Measurements from ENCODE around the gene ANKRD10. TPM values are rescaled to one million over a fixed set of nuclear protein-coding genes. Genes with fewer than 3 reads are reported as not detected.
"Not testable (repeated sequence)": the region's sequence is repeated elsewhere in the genome, so short reads cannot be mapped to it uniquely, and the experiment has no call there.

ANKRD10 gene
- total RNA-seq, 4 donors from 2014 or later: 89.6 to 120 (median 110) TPM

DNA sequence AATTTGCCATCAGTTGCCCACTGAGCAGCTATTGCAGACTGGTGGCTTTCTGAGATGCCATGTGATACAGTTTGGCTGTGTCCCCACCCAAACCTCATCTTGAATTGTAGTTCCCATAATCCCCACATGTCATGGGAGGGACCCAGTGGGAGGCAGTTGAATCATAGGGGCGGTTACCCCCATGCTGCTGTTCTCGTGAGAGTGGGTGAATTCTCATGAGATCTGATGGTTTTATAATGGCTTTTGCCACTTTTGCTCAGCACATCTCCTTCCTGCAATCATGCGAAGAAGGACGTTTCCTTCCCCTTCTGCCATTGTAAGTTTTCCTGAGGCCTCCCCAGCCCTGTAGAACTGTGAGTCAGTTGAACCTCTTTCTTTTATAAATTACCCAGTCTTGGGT, 34.8 kb upstream of the ANKRD10 start:
- DNase-seq (ENCODE audit: extremely low spot score): no peak
- H3K36me3 ChIP-seq: no peaks in the 10 kb centered on the region
- H3K27me3 ChIP-seq: no peaks in the 10 kb centered on the region
- no peak for TF ChIP-seq POLR2AphosphoS5 (IDR thresholded peaks at IDR 0.05)
- no peak for TF ChIP-seq POLR2A (IDR thresholded peaks at IDR 0.05; ENCODE audit: low read depth)
- no peak for TF ChIP-seq EP300 (IDR thresholded peaks at IDR 0.05)
- TF ChIP-seq, protein P1, sequence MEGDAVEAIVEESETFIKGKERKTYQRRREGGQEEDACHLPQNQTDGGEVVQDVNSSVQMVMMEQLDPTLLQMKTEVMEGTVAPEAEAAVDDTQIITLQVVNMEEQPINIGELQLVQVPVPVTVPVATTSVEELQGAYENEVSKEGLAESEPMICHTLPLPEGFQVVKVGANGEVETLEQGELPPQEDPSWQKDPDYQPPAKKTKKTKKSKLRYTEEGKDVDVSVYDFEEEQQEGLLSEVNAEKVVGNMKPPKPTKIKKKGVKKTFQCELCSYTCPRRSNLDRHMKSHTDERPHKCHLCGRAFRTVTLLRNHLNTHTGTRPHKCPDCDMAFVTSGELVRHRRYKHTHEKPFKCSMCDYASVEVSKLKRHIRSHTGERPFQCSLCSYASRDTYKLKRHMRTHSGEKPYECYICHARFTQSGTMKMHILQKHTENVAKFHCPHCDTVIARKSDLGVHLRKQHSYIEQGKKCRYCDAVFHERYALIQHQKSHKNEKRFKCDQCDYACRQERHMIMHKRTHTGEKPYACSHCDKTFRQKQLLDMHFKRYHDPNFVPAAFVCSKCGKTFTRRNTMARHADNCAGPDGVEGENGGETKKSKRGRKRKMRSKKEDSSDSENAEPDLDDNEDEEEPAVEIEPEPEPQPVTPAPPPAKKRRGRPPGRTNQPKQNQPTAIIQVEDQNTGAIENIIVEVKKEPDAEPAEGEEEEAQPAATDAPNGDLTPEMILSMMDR (IDR thresholded peaks at IDR 0.05): no peak
- 91% methylated on average over 4 of the region's 4 CpGs for WGBS
- H3K4me3 ChIP-seq: no peak overlapping the region
- H3K4me1 ChIP-seq: peaks cover under 1 to 3% (median 2%) of the 10 kb centered on the region in 4 donors
- no peak overlapping the region for H3K27ac ChIP-seq (replicated peaks in 1 of 4)
- no peaks in the 10 kb centered on the region for H3K9me3 ChIP-seq
- intact Hi-C loops (cut with DNase I): no loop called here

DNA sequence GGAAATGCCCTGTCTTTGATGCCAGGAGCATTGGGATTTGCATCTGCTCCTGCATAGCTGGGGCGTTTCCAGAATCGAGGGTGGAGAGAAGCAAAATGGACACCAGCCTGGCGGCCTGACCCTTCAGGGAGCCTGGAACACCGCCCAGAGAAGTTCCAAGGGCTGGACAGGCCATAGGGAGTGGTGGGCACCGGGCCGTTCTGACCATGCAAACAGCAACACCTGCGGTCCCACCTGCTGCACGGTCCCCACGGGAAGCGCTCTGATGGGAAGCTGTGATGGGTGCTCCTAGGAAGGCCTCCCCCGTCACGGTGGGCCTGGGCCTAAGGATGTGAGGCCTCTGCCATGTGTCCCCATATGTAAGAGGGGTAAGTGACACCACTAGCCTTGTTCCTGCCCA, 34.2 kb upstream of the ANKRD10 start:
- 94% methylated on average over 11 of the region's 12 CpGs for WGBS
- intact Hi-C loops (cut with DNase I): no loop called here

DNA sequence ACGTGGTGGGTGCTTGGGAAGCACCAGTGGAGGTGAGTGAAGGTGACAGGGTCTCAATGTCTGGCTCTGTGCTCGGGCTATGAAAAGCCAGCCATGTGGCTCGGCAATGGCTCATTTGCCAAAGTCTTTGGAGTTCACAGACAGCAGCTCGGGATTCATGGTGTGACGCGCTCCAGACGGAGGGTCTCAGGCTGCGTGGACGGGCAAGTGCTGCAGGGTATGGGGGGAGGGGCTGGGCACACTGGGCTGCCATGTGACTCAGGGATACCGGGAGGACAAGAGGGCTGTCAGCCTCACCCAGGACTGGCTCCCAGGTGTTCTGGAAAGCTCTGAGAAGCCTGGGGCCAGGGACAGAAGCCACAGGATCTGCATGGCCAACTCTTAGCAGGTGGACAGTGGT, 32.5 kb upstream of the ANKRD10 start:
- H3K36me3 ChIP-seq; H3K27me3 ChIP-seq; H3K9me3 ChIP-seq; DNase-seq (ENCODE audit: extremely low spot score); H3K4me1 ChIP-seq; H3K27ac ChIP-seq (replicated peaks in 1 of 4); H3K4me3 ChIP-seq; intact Hi-C loops (cut with DNase I): not testable (repeated sequence)
- WGBS: no CpG with 5 or more reads among the region's 10 CpGs

More for the DNA sequence above, 34.2 kb upstream of the ANKRD10 start:
- no peak for TF ChIP-seq POLR2AphosphoS5 (IDR thresholded peaks at IDR 0.05)
- TF ChIP-seq EP300 (IDR thresholded peaks at IDR 0.05): no peak
- no peak for TF ChIP-seq POLR2A (IDR thresholded peaks at IDR 0.05; ENCODE audit: low read depth)
- TF ChIP-seq, protein P1 (IDR thresholded peaks at IDR 0.05): no peak
- DNase-seq (ENCODE audit: extremely low spot score): no peak
- no peaks in the 10 kb centered on the region for H3K27me3 ChIP-seq
- H3K27ac ChIP-seq (replicated peaks in 1 of 4): no peak overlapping the region
- H3K9me3 ChIP-seq: no peaks in the 10 kb centered on the region
- peaks cover 0 to 5% (median under 1%) of the 10 kb centered on the region in 4 donors for H3K4me1 ChIP-seq
- H3K36me3 ChIP-seq: no peaks in the 10 kb centered on the region
- H3K4me3 ChIP-seq: no peak overlapping the region

DNA sequence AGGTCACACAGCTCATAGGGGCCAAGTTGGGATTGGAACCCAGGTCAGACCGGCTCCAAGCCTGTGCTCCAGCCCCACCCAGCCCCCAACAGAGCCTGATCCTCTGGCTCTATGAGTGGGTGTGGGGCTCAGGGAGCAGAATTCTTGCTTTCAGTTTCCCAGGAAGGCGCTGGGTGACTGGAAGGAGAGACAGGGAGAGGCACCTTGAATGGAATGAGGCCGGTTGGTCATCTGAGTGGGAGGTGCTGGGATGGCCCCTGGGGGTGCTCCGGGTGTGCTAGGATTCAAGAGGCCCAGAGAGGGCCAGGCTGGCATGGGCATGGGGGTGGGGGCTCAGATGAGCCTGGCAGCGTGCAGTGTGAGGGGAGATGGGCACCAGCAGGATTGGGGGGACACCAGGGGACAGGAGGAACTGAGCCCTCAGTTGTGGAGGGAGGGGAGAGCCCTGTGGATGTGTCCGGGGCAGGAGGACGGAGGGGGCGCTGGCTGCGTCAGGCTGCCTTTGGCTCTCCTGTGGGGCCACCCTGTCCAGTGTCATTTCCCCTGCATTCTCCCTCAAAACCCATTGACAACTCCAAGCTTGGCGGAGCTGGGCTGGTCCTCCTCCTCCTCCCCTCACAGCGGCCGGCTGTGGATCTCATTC, 31.2 kb upstream of the ANKRD10 start:
- no peaks in the 10 kb centered on the region for H3K9me3 ChIP-seq
- no peak overlapping the region for H3K4me3 ChIP-seq
- no peak overlapping the region for H3K27ac ChIP-seq (replicated peaks in 1 of 4)
- no peak for TF ChIP-seq EP300 (IDR thresholded peaks at IDR 0.05)
- H3K4me1 ChIP-seq: peaks cover 0 to 6% (median 2%) of the 10 kb centered on the region in 4 donors
- DNase-seq (ENCODE audit: extremely low spot score): no peak
- H3K27me3 ChIP-seq: no peaks in the 10 kb centered on the region
- 95% methylated on average over 7 of the region's 12 CpGs for WGBS
- H3K36me3 ChIP-seq: no peaks in the 10 kb centered on the region
- intact Hi-C loops (cut with DNase I): no loop called here

DNA sequence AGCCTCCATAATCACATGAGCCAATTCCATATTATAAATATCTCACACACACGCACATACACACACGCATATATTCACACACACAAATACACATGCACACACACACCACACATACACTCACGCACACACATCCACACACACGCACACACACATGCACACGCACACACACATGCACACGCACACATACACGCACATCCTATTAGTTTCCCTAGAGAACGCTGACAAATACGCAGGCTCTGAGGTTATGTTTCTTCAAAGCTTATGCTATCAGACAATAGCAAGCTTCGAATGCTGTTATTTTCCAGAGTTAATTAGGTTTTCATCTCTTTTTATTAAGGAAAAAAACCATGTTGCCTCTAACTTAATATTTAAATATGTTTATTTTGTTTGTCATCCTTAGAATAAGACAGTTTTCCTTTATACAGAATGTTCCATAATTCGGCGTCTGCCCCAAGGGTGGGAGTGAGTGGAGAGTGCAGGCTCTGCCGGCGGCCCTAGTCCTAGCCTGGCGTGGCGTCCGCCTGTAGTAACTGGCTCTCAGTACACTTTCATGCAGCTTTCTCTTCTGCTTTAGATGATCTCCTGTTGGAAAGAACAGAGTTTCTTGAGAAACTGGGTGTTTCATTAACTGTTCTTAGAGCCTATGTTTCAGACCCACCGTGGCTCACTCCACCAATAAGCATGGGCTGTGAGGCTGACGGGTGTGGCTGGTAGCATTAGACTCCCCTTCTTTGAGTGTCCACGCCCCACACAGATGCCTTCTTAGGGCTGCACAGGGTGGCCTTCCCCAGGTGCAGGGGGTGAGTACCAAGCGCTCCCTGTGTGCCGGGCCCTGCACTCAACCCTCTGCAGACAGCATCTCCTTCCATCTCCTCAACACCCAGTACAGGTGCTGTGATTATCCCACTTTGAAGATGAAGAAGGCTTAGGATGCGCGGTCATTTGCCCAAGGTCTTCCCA, 30.4 kb upstream of the ANKRD10 start:
- intact Hi-C loops (cut with DNase I): loop anchor here (5.0 kb wide), 1 partner anchor 107 kb away; no protein-coding TSS in a partner anchor
- TF ChIP-seq POLR2AphosphoS5 (IDR thresholded peaks at IDR 0.05) (no peak), EP300 (IDR thresholded peaks at IDR 0.05) (no peak)
- TF ChIP-seq, protein P1 (IDR thresholded peaks at IDR 0.05): no peak

More for the DNA sequence above, 30.4 kb upstream of the ANKRD10 start:
- Histone ChIP-seq H3K4me1 (peaks cover 0 to 6% (median 2%) of the 10 kb centered on the region in 4 donors), H3K27ac (replicated peaks in 1 of 4) (no peak overlapping the region), H3K9me3 (no peaks in the 10 kb centered on the region), H3K27me3 (no peaks in the 10 kb centered on the region), H3K4me3 (no peak overlapping the region), H3K36me3 (no peaks in the 10 kb centered on the region)
- no peak for DNase-seq (ENCODE audit: extremely low spot score)
- WGBS: 93% methylated on average over 24 of the region's 24 CpGs
